GM10266 (cell line): ENCODE measurements around the gene SUGP1.
A peak's percentile ranks its signal among the peaks of the same experiment; 100 is the strongest.

Experiments used
- DNase-seq: peaks from one replicate; pipeline ENCODE4 v3.0.0; 2012; ENCODE audit errors: extremely low spot score
- TF ChIP-seq, protein P1 (sequence below): IDR thresholded peaks from 2 replicates; pipeline ENCODE4 v1.5.1; 2012; ENCODE audit warnings: mild to moderate bottlenecking, low read depth; ENCODE audit not compliant: control insufficient read depth, insufficient read depth; ENCODE audit errors: missing control alignments

SUGP1 gene

DNA sequence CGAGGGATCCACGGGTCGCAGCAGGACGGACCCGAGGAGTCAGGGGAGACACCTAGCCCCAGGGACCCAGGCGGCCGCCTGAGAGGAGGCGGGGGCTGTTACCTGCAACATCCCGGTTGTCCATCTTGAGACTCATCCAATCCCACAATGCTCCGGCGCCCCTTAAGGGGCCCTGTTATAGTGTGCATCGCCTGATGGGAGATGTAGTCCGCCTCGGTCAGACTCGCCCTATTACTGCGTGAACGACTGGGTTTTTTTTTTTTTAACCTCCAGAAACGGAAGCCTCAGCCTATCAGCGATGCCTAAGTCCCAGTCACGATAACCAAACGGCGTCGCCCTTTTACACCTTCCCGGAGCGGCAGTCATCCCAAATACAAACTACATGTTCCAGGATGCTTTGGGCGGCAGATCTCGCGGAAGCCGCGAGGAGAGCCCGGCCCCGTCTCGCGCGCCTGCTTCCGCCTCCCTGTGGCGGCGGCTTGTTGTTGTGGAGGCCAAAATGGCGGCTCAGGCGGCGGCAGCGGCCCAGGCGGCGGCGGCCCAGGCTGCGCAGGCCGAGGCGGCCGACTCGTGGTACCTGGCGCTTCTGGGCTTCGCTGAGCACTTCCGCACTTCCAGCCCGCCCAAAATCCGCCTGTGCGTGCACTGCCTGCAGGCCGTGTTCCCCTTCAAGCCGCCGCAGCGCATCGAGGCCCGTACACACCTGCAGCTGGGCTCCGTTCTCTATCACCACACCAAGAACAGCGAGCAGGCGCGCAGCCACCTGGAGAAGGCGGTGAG is at the start of gene SUGP1, which contains the start of gene MAU2:
Gene SUGP1 (minus strand): TSS at position 149 of the 780 bp plus-strand sequence. CDS start 13 bp downstream, at position 136.
Gene MAU2 (plus strand): TSS at position 469 of the 780 bp plus-strand sequence. CDS start 31 bp downstream, at position 500.
- TF ChIP-seq, protein P1, sequence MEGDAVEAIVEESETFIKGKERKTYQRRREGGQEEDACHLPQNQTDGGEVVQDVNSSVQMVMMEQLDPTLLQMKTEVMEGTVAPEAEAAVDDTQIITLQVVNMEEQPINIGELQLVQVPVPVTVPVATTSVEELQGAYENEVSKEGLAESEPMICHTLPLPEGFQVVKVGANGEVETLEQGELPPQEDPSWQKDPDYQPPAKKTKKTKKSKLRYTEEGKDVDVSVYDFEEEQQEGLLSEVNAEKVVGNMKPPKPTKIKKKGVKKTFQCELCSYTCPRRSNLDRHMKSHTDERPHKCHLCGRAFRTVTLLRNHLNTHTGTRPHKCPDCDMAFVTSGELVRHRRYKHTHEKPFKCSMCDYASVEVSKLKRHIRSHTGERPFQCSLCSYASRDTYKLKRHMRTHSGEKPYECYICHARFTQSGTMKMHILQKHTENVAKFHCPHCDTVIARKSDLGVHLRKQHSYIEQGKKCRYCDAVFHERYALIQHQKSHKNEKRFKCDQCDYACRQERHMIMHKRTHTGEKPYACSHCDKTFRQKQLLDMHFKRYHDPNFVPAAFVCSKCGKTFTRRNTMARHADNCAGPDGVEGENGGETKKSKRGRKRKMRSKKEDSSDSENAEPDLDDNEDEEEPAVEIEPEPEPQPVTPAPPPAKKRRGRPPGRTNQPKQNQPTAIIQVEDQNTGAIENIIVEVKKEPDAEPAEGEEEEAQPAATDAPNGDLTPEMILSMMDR: peak; percentile 23
- peak; percentile 97 for DNase-seq

- no peak for DNase-seq
- TF ChIP-seq, protein P1: no peak
Observed at GRCh38 chr19:19368087-19368486, 47.8 kb upstream of the SUGP1 start.

DNA sequence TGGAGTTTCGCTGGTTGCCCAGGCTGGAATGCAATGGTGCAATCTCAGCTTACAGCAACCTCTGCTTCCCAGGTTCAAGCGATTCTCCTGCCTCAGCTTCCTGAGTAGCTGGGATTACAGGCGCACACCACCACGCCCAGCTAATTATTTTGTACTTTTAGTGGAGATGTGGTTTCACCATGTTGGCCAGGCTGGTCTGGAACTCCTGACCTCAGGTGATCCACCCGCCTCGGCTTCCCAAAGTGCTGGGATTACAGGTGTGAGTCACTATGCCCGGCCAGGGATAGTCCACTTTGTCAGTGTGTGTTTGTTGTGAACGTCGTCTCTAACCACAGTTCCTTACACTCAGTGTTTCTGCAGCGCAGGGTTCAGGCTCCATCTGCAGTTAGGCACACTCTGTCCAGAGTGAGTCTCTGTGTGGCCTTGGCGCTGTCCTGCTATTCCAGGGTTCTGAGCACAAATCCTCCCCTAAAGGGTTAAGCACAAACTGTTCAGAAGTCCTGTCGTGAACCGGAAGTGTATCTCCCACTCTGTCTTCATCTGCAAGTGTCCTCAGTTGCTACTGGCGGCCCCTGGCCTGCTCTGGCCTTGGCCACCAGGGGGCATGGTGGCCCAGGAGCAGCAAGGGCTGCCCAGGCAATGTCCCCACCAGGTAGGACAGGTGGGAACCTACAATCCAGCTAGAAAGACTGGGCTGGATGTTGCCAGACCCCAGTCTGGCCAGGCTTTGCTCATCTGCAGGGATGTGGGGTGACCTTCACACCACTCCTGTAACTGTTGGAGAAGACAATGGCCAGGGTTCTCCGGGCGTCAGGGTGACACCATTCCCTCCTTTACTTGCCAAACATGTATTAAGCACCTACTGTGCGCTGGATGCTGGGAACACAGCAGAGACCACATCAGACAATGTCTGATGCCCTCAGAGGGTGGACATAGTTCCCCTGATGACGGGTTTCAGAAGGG is 46.4 kb upstream of the SUGP1 start:
- TF ChIP-seq, protein P1: peak; percentile 98
- peak; percentile 68 for DNase-seq

DNA sequence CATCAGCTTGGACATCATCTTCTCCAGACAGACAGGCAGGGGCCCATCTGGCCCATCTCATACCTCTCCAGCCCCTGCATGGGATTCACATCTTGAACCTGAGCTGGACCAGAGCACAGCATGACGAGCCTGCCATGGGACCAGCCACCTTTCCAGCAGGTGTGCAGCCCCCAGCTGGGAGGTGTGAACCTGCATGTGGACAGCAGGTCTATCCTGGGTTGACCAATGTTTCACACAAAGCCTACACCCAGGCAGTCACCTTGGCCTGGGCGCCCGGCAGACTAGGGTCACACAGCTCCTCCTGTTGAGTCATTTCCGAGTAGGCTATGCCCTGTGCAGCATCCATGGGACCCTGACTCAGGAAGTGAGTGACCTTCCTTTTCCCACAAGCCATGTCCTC is 41.8 kb upstream of the SUGP1 start:
- no peak for DNase-seq
- TF ChIP-seq, protein P1: no peak

GRCh38 chr19:19361075-19361594 is 40.8 kb upstream of the SUGP1 start:
- TF ChIP-seq, protein P1: peak; percentile 71
- DNase-seq: peak; percentile 79

GRCh38 chr19:19356901-19357566 is 36.7 kb upstream of the SUGP1 start:
- TF ChIP-seq, protein P1: no peak
- no peak for DNase-seq
